RWPE2 (cell line): ENCODE data around the gene NID2.

Source experiments
- ATAC-seq: fragments of 200-7000 bp; cut with Tn5 transposase; 3 replicates; pipeline ENCODE4 v1.9.1; 2021; ENCODE audit warnings: low read depth
- DNase-seq: peaks from one replicate; pipeline ENCODE4 v3.0.0-alpha.2; 2020; ENCODE audit warnings: low spot score
- H3K27ac ChIP-seq: fragments of 450-650 bp; 2 replicates; pipeline ENCODE4 v1.5.1; 2017; ENCODE audit warnings: mild to moderate bottlenecking; ENCODE audit not compliant: poor library complexity, severe bottlenecking
- H3K27me3 ChIP-seq: fragments of 250-450 bp; sonication (Bioruptor Pico); 2 replicates; pipeline ENCODE4 v1.5.1; 2021; ENCODE audit warnings: mild to moderate bottlenecking, moderate library complexity; ENCODE audit not compliant: insufficient read depth, poor library complexity, severe bottlenecking
- H3K36me3 ChIP-seq: fragments of 250-450 bp; sonication (Bioruptor Pico); 2 replicates; pipeline ENCODE4 v1.5.1; 2020; ENCODE audit warnings: low read depth, mild to moderate bottlenecking, moderate library complexity
- H3K4me1 ChIP-seq: fragments of 250-450 bp; sonication (Bioruptor Pico); 2 replicates; pipeline ENCODE4 v1.5.1; 2021; ENCODE audit warnings: mild to moderate bottlenecking, moderate library complexity; ENCODE audit not compliant: insufficient read depth, poor library complexity, severe bottlenecking
- H3K4me3 ChIP-seq: fragments of 250-450 bp; sonication (Bioruptor Pico); 2 replicates; pipeline ENCODE4 v1.5.1; 2021; ENCODE audit warnings: mild to moderate bottlenecking, moderate library complexity; ENCODE audit not compliant: severe bottlenecking
- H3K9me3 ChIP-seq: fragments of 250-450 bp; sonication (Bioruptor Pico); 2 replicates; pipeline ENCODE4 v1.5.1; 2021; ENCODE audit warnings: mild to moderate bottlenecking, moderate library complexity; ENCODE audit not compliant: severe bottlenecking
- TF ChIP-seq, protein P1 (sequence below): fragments of 450-650 bp; IDR thresholded peaks from one replicate; pipeline ENCODE4 v1.5.1; 2017; ENCODE audit warnings: mild to moderate bottlenecking, moderate library complexity; ENCODE audit not compliant: poor library complexity, severe bottlenecking

NID2 gene

DNA sequence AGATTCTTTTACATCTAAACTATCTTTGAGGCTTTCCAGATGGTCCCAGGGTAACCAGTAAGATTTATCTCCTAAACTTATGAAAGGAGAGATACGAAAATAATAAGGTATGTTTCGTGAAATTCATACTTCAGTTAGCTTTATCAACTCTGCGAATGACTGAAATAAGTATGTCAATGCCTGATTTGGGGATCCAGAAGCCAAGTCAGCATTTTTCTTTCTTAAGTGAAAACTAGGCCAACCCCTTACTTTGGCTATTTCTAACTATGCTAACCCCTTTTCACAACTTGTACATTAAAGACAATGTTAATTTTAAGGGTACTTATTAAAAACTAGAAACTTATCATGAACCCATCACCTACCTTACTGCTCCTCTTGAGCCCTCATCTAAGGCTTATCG is 26.9 kb upstream of the NID2 start:
- H3K27me3 ChIP-seq, result no peaks in the 10 kb centered on the region
- ATAC-seq (no peak), DNase-seq (no peak)
- no peak overlapping the region for H3K4me3 ChIP-seq
- H3K36me3 ChIP-seq, result no peaks in the 10 kb centered on the region
- H3K9me3 ChIP-seq, result no peaks in the 10 kb centered on the region
- no peak overlapping the region for H3K27ac ChIP-seq
- H3K4me1 ChIP-seq, result no peaks in the 10 kb centered on the region
- TF ChIP-seq, protein P1, sequence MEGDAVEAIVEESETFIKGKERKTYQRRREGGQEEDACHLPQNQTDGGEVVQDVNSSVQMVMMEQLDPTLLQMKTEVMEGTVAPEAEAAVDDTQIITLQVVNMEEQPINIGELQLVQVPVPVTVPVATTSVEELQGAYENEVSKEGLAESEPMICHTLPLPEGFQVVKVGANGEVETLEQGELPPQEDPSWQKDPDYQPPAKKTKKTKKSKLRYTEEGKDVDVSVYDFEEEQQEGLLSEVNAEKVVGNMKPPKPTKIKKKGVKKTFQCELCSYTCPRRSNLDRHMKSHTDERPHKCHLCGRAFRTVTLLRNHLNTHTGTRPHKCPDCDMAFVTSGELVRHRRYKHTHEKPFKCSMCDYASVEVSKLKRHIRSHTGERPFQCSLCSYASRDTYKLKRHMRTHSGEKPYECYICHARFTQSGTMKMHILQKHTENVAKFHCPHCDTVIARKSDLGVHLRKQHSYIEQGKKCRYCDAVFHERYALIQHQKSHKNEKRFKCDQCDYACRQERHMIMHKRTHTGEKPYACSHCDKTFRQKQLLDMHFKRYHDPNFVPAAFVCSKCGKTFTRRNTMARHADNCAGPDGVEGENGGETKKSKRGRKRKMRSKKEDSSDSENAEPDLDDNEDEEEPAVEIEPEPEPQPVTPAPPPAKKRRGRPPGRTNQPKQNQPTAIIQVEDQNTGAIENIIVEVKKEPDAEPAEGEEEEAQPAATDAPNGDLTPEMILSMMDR, result no peak

DNA sequence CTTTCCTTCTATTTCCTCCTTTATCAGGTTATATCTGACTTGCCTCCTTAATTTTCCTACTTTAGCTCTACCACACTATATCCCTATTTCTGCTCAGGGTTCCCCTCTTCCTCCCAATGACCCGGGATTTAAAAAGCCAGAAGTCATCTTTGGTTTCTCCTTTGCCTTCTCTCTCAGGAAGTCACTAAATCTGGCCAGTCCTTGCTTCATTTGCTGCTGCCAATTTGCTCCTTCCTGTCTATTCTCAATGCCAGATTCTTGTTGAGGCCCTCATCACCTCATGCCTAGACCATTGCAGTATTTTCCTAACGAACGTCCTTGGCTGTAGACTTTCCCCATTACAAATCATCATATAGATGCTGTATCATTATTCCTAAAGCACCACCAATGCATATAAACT is 26.5 kb upstream of the NID2 start:
- H3K4me3 ChIP-seq, result no peak overlapping the region
- no peaks in the 10 kb centered on the region for H3K36me3 ChIP-seq
- H3K4me1 ChIP-seq, result no peaks in the 10 kb centered on the region
- TF ChIP-seq, protein P1, result no peak
- ATAC-seq, result no peak
- no peaks in the 10 kb centered on the region for H3K27me3 ChIP-seq
- no peak for DNase-seq
- no peaks in the 10 kb centered on the region for H3K9me3 ChIP-seq
- H3K27ac ChIP-seq, result no peak overlapping the region

DNA sequence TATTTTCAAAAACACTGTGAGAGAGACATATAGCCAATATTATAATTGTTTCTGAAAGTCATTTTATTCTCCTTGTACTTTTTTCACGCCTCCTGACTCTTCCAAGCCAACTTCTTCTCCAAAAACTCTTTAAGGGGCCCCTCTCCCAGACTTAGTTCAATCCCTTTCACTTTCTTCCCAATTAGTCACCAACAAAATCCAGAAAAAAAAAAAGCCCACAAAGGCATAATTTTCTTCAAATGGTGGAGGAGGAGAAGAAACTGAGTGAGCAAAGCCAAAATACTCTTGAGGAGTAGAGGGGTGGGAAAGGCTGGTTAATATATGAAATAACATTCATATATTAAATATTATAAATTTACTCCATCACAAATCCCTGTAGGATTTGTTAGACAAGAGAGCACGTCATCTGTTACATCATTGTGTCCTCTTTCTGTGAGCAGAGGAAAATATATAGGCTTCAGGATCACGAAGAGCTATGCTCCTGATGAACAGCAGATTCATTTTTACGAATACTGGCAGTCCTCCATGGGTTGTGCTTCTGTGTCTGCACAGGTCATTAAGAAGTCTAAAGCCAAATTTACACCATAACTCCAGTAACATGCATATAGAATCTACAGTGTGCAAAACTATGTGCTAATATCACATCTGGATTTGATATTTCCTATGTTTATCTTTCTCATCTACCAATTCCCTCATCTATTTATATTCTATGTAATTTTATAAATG is 25.9 kb upstream of the NID2 start:
- no peak for ATAC-seq
- TF ChIP-seq, protein P1, result no peak

DNA sequence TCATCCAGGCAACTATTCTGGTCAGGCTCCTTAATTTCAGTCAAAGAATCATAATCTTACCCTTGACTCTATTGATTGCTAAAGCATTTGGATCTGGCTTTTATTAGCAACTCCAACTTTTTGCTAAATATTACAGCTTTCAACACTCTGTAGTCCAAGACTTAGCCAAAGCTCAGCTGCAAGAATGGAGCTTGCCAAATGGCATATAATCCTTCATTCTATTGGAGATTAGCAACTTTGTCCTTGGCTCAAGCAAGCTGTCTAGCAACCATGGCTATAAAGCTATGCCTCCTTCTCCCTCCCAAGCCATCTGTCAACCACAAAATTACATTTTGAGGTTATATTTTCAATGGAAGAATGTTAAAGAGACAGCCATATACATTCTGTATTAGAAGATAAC is 23.1 kb upstream of the NID2 start:
- Histone ChIP-seq H3K36me3 (no peaks in the 10 kb centered on the region), H3K4me1 (no peaks in the 10 kb centered on the region), H3K9me3 (no peaks in the 10 kb centered on the region), H3K27me3 (no peaks in the 10 kb centered on the region), H3K4me3 (no peak overlapping the region), H3K27ac (no peak overlapping the region)
- DNase-seq (no peak), ATAC-seq (no peak)
- TF ChIP-seq, protein P1, result no peak

More for the DNA sequence above, 25.9 kb upstream of the NID2 start:
- Histone ChIP-seq H3K36me3 (no peaks in the 10 kb centered on the region), H3K9me3 (no peaks in the 10 kb centered on the region), H3K4me1 (no peaks in the 10 kb centered on the region), H3K27ac (no peak overlapping the region), H3K27me3 (no peaks in the 10 kb centered on the region), H3K4me3 (no peak overlapping the region)
- DNase-seq, result no peak

DNA sequence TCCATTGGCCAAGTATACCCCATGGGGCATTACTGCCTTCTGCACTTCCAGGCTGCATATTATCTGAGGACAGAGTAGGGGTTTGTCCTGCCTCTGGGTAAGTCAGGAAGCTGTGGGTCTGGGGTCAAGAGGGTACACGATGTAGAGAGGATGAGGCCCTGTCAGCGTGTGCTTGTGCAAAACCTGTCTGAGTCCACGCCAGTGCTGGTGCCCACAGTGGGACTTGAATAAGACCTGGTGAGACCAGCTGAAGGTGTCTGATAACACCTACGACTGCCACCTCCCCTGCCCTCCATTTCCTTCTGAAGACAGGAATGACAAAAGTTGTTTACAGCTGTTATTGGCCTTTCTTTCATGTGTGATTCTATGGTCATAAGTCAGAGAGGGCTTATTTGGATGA is 22.1 kb upstream of the NID2 start:
- Histone ChIP-seq H3K4me3 (no peak overlapping the region), H3K9me3 (no peaks in the 10 kb centered on the region), H3K4me1 (no peaks in the 10 kb centered on the region), H3K36me3 (no peaks in the 10 kb centered on the region), H3K27me3 (no peaks in the 10 kb centered on the region), H3K27ac (no peak overlapping the region)
- TF ChIP-seq, protein P1, result no peak
- no peak for ATAC-seq
- no peak for DNase-seq
